GM18951 (cell line): ENCODE data around the gene AHI1.

Source experiments
- POLR2A ChIP-seq: IDR thresholded peaks from 4 replicates; pipeline ENCODE4 v1.6.1; 2011; ENCODE audit warnings: mild to moderate bottlenecking; ENCODE audit not compliant: insufficient read length, insufficient read depth; ENCODE audit errors: extremely low read depth
- in situ Hi-C: fragments of 300-500 bp; cut with MboI; formaldehyde crosslinking; loops from one replicate; pipeline ENCODE4 v1.12.0; 2022; ENCODE audit warnings: low sequenced_read_pairs, mixed read lengths, inconsistent platforms; ENCODE audit not compliant: unreplicated experiment

Gene AHI1

DNA sequence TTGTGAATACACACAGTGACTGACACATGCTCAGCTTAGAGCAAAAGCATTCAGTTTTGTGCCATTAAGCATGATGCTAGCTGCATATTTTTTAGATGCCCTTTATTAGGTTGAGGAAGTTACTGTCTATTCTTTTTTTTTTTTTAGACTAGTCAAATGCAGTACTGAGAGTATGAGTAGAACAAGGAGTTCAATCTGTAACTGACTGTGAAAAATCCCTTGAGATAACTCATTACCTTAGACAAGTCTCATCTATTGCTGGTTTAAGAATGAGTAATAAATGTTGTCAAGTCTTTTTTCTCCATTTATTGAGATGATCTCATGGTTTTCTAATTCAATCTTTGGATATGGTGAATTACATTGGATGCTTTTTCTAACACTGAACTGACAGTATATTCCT, 23.2 kb downstream of the AHI1 start:
- in situ Hi-C loops, result no loop called here

DNA sequence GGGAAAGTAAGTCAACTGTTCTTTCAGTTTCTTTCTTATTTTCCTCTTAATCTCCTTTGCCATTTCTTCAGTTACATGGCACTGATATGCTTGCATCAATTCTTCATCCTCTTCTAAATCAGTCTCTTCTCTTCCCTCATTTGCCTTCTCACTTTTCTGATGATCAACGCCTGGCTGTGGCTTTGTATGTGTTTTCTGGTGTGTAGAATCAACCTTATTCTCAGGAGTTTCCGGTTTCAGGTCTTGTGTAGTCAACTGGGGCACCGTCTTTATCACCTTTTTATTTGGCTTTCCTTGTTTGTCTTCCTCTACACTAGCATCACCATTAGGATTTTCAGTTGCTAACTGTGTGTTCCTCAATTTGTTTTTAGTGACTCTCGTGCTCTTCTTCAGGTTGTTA, 31.6 kb downstream of the AHI1 start:
- TF ChIP-seq POLR2A, result no peak
- in situ Hi-C loops, result no loop called here

More for the DNA sequence above, 23.2 kb downstream of the AHI1 start:
- TF ChIP-seq POLR2A, result no peak

DNA sequence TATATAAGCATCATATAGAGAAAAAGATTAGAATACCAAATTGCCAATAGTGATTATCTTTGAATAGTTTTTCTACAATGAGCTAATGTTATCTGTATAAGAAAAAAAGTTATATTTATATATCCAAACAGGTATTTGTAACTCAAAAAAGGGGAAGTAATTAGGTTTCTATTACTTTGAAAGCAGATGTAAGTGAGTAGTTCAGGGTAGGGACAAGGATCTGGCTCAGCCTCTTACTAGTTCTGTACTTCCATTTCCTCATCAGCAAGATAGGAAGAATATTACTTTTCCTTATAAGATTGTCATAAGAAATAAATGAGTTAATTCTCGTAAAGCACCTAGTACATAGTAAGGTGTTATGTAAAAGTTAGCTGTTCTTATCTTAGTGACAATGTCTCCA, 32.2 kb downstream of the AHI1 start:
- no peak for TF ChIP-seq POLR2A
- in situ Hi-C loops, result no loop called here

DNA sequence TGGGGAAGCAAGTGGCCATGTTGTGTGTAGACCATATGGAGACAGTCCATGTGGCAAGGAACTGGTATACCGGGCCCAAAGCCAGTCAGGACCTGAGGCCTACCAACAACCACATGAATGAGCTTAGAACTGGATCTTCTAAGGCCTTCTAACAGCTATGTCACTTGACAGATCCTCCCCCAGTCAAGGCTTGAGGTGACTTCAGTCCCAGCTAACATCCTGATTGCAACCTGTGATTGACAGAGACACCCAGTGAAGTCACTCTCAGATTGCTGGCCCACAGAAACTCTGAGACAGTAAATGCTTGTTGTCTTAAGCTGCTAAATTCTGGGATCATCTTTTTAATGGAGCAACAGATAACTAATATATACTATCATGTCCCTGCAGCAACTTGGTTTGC, 32.9 kb downstream of the AHI1 start:
- TF ChIP-seq POLR2A, result no peak
- in situ Hi-C loops, result no loop called here

DNA sequence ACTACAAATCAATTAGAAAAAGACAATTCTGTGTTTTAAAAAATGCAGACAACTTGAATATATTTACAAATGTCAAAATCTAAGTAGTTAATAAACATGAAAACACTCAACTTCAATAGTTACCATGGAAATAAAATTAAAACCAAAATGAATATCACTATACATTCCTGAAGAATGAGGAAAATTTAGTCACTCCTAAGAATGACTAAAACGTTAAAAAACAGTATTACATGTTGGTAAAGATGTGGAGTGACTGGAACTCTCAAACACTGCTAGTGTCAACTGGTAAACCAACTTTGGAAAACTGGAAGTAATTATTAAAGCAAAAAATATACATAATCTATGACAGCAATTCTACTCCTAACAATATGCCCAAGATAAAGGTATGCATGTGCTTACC, 36.3 kb downstream of the AHI1 start:
- no peak for TF ChIP-seq POLR2A
- in situ Hi-C loops, result no loop called here

DNA sequence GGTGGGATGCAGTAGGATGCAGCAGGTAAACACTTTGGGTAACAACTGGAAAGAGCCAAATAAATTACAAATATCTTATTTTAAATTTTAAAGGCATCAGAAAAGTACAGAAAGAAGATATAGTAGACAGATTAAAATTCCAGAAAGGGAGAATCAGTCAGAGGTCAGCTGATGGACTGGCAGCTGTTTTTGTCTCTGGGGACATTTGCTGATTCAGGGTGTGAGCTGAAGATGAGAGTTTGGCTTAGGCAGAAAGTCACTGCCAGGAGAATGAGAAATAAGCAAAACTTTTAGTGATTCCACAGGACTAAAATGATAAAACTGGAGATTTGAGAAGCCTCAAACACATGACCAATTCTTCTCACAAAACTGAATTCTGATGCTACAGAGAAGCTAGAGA, 39.5 kb downstream of the AHI1 start:
- TF ChIP-seq POLR2A, result no peak
- in situ Hi-C loops, result no loop called here

DNA sequence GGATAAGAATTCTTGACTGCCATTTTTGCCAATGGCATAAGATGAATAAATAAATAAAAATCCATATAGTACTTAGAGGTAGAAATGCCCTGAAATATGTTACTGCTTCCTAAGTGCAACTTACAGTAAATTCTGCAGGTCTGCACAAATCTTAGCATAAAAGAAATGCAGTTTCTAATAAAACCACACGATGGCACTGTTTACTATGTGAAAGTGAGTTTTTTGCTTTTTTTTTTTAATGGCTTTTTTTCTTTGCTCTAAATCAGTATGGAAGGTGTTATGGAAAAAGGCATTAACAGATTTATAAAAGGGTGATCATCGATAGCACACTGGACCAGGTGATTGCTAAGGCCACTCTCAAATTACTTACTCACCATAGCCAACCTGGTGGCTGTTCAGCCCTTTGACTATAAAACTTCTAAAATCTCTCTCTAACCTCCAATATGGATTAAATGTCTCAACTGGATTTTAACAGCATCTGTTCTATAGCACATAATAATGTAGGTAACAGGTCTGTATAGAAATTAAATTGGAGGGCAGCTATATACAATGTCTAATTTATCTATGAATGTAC, 45.8 kb downstream of the AHI1 start:
- TF ChIP-seq POLR2A, result no peak
- in situ Hi-C loops, result no loop called here

DNA sequence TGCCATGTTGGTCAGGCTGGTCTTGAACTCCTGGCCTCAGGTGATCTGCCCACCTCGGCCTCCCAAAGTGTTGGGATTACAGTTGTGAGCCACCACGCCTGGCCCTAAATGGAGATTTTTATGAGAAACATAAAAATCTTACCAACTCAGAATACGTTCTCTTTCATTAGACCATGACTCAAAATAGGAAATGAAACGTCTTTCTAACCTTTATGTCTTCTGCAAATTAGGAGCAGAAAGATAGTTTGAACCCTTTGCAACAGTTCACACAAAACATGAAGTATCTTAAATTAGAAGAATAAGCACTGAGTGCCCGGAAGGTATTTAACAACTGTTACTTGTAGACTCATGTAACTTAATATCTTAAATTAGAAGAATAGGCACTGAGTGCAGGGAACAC, 48.3 kb downstream of the AHI1 start:
- no peak for TF ChIP-seq POLR2A
- in situ Hi-C loops, result loop anchor here (25.0 kb wide), 2 partner anchors 462 to 1287 kb away; no protein-coding TSS in a partner anchor

DNA sequence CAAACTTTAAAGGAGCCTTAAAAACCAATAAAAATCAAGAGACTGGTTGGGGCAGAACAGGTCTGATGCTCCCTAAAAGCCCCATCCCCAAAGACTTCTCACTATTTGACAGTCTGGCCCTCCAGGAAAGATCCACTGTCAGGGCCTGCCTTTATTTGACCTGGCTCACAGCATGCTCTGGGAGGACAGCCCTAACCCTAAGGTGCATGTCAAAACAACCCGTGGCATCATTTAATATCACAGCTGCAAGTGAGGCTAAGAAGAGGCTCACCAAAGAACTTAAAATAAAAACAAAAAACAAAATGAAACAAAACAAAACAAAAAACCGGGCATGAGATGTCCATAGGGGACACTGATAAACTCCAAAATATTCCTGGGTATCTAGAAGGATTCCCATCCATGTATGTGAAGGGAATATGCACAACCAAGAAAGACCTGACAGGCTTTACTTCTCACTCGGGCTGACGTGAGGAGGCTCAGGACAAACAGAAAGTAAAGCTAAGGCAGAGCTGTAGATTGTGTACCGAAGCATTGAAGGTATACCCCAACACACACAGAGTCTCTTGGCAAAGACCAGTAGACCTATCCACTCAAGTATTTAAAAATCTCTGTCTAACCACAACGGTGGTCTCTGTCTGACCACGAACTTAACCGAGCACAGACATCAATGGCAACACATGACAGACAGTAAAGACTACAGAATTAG, 57.3 kb downstream of the AHI1 start:
- TF ChIP-seq POLR2A, result no peak
- in situ Hi-C loops, result loop anchor here (25.0 kb wide), 2 partner anchors 453 to 1278 kb away; no protein-coding TSS in a partner anchor

DNA sequence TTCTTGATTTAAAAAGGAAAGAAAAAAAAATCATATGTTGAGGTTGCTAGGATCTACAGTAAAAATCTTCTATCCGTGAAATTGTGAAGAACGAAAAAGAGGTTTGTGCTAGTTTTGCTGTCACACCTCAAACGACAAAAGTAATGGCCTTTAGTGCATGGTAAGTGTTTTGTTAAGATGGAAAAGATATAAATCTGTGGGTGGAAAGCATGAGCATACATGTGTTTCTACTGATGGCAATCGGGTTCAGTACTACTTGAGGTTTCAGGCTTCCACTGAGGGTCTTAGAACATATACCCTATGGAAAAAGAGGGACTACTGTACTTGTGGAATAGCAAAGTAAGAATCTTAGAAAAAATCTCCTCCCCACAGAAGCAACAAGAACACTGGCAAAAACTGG, 58.0 kb downstream of the AHI1 start:
- in situ Hi-C loops, result loop anchor here (25.0 kb wide), 2 partner anchors 452 to 1277 kb away; no protein-coding TSS in a partner anchor
- TF ChIP-seq POLR2A, result no peak

DNA sequence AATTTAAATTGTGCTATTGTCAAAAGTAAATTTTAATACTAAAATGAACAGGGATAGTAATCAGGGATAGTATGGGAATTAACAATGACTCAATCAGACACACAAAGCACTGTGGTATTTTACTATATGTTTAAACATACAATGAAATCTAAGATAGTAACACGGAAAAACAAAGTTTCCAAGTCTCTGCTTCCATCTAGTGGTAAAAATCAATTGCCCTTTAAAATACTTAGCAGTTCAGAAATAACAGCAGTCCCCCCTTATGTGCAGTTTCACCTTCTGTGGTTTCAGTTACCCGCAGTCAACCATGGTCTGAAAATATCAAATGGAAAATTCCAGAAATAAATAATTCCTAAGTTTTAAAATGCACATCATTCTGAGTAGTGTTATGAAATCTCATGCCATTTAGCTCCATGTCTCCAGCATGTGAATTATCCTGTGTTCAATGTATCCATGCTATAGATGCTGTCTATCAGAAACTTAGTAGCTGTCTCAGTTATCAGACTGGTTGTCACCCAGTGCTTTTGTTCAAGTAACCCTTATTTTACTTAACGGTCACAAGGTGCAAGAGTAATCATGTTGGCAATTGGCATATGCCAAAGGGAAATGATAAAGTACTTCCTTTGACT, 58.5 kb downstream of the AHI1 start:
- in situ Hi-C loops, result loop anchor here (25.0 kb wide), 2 partner anchors 452 to 1277 kb away; no protein-coding TSS in a partner anchor
- no peak for TF ChIP-seq POLR2A

DNA sequence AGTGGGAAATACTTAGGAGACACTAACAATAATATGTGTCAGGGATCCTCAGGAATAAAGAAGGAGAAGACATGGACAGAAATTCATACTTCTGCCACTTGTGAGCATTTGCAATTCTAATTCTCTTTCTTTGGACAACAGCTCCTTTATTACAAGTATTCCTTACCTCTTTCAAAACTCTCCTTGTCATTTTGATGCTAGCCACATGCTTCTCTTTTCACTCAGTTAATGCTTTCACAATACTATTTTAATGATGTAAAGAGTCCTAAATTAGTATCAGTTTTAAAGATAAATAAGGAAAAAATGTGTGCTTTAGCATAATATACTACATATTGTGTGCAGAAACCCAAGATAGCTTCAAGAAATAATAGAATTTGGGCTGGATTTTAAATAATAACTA, 62.5 kb downstream of the AHI1 start:
- in situ Hi-C loops, result loop anchor here (25.0 kb wide), 2 partner anchors 448 to 1273 kb away; no protein-coding TSS in a partner anchor
- TF ChIP-seq POLR2A, result no peak

DNA sequence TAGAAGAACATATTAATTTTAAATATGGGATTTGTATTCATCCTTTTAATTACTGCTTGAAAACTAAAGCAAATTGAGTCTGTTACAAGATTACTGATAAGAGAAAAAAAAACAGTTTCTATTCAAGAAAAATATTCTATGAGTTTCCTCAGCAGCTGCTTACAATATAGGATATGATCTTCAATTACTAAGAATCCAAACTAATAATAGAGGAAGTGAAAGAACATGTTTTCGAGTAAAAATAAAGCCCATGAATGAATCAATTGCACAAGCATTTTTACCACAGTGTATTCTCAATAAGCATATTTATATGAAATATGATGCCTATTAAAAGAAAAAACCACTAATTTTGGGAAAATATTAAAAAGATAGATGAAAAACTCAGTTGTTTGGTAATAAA, 63.4 kb downstream of the AHI1 start:
- TF ChIP-seq POLR2A, result no peak
- in situ Hi-C loops, result loop anchor here (25.0 kb wide), 2 partner anchors 447 to 1272 kb away; no protein-coding TSS in a partner anchor
